ENCODE results near the gene CCNF.
"Not testable (repeated sequence)": the region's sequence is repeated elsewhere in the genome, so short reads cannot be mapped to it uniquely, and the experiment has no call there.

CCNF gene

DNA sequence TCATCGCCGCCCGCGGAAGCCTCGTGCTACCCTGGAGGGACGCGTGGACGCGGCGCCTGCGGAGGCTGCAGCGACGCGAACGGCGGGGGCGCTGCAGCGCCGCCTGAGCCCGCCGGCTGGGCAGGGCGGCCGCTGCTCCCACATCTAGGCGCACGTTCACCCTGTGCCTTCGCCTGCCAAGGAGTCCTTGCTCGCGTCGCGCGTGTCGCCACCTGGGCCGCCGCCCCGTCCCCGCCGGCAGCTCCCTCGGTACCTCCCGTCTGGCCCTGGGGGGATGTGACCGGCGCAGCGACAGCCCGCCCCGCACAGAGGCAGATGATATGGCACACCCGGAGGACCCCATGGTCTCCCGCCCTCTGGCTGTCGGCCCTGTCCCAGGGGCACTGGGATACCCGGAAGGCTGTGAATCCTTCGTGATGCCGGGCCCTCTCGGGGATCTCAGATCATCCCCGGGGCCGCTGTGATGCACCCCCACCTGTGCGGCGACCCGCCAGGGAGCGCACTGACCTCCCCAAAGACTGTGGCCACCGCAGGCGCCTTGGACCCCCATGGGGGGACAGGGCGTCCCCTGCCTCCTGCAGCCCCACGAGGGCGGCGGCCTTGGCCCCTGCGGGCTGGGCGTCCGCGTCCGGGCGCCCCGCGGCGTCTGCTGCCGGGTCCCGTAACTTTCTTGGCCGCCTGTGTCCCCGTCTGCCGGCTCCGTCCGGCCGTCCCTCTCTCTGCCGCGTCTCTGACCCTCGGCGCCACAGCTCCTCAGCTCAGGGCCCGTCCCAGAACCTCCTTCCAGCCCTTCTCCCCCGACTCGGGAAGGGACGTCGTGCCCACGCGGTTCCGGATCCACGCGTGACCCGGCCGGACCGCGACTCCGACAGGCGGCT lies 45.0 kb downstream of the CCNF start:
- peak overlapping the region; percentile 60 for H3K9ac ChIP-seq (ENCODE audit: low read length)
- peak overlapping the region; percentile 46; the same call in 1 of the 2 replicates for H3K27ac ChIP-seq (ENCODE audit: low read depth, low read length)
- H3K9me3 ChIP-seq (ENCODE audit: control insufficient read depth, insufficient read depth, low read depth, low read length) = no peaks in the 10 kb centered on the region
- no peaks in the 10 kb centered on the region for H3K36me3 ChIP-seq (ENCODE audit: control insufficient read depth, insufficient read depth, low read length)
- H3K4me3 ChIP-seq (ENCODE audit: low read depth, low read length) = peak overlapping the region; percentile 75
- H3K27me3 ChIP-seq (ENCODE audit: control insufficient read depth, insufficient read depth, low read length) = peaks cover 59% of the 10 kb centered on the region
- peaks cover 30% of the 10 kb centered on the region for H3K4me1 ChIP-seq (ENCODE audit: control insufficient read depth, insufficient read depth, low read length)

DNA sequence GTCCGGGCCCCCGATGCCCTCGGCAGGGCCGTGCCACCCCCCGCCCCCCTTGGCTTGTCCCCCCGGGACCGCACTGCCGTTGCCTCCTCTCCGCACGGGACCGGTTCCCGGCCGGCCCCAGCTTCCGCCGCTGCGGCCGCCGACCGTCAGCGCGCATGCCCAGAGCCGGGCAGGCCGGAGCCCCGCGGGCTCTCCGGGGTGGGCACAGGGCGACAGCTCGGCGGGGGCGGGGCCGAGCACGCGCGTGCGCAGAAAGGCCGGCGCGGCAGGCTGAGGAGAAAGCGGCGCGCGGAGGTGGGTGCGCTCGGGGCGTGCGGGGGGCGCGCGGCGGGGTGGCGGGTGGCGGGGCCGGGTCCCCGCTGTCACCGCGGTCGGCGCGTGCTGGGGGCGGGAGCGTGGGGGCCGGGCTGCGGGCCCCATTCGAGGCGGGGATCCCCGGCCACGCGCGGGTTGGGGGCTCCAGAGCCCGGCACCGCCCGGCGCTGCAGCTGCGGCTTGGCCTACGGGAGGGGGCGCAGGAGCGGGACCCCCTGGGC lies 45.7 kb downstream of the CCNF start, which contains the start of gene TBC1D24:
Gene TBC1D24 (plus strand): TSS at position 251 of the 536 bp plus-strand sequence. CDS start 21,022 bp downstream, outside the sequence.
- H3K4me1 ChIP-seq (ENCODE audit: control insufficient read depth, insufficient read depth, low read length) = peaks cover 24% of the 10 kb centered on the region
- peak within 1 kb of the TSS; percentile 78 for H3K4me3 ChIP-seq (ENCODE audit: low read depth, low read length)
- no peaks in the 10 kb centered on the region for H3K9me3 ChIP-seq (ENCODE audit: control insufficient read depth, insufficient read depth, low read depth, low read length)
- peaks cover 51% of the 10 kb centered on the region for H3K27me3 ChIP-seq (ENCODE audit: control insufficient read depth, insufficient read depth, low read length)
- H3K9ac ChIP-seq (ENCODE audit: low read length) = peak within 1 kb of the TSS; percentile 60
- no peaks in the 10 kb centered on the region for H3K36me3 ChIP-seq (ENCODE audit: control insufficient read depth, insufficient read depth, low read length)
- peak within 1 kb of the TSS; percentile 46; the same call in 1 of the 2 replicates for H3K27ac ChIP-seq (ENCODE audit: low read depth, low read length)

DNA sequence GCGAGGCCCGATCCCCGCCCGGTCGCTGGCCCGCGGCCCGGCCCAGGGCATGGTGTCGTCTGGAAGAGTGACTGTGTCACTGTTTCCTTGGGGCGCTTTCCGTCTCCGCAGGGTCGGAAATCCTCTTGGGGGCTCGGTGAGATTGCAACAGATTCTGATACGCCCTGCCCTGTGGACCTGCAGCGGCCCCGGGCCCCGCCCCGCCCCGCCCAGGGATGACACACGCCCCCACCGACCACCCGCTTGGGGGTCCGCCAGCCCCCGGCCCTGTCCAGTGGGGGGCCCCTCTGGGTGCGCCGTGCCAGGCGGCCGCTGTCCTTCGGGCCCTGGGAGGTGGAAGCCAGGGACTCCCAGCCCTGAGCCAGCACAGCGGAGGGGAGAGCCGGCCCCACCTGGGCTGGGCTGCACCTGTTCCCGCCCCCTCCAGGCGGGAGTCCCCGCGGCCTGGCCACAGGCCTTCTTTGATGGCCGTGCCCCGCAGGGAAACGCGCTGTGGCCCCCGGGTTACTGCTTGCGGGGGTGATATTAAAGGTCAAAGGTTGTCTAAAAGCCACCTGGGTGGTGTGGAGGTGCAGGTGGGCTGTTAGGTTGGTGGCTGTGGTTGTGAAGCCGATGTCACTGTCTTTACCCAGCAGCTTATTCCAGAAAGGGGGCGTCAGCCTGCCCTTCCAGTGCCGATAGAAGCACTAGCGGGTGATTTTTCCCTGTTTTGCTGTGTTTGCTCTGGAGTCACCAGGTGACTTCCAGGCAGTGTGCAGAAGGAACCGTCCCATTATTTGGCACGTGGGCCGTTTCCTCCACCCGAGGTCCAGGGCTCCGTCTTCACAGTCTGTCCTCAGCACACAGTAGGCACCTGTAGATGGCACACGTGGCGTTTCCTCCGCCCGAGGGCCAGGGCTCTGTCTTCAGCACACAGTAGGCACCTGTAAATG lies 46.4 kb downstream of the CCNF start:
- Histone ChIP-seq H3K9me3 (ENCODE audit: control insufficient read depth, insufficient read depth, low read depth, low read length) (no peaks in the 10 kb centered on the region), H3K27me3 (ENCODE audit: control insufficient read depth, insufficient read depth, low read length) (peaks cover 44% of the 10 kb centered on the region), H3K4me3 (ENCODE audit: low read depth, low read length) (peak overlapping the region; percentile 78), H3K9ac (ENCODE audit: low read length) (no peak overlapping the region), H3K36me3 (ENCODE audit: control insufficient read depth, insufficient read depth, low read length) (no peaks in the 10 kb centered on the region), H3K27ac (ENCODE audit: low read depth, low read length) (no peak overlapping the region), H3K4me1 (ENCODE audit: control insufficient read depth, insufficient read depth, low read length) (peaks cover 18% of the 10 kb centered on the region)

DNA sequence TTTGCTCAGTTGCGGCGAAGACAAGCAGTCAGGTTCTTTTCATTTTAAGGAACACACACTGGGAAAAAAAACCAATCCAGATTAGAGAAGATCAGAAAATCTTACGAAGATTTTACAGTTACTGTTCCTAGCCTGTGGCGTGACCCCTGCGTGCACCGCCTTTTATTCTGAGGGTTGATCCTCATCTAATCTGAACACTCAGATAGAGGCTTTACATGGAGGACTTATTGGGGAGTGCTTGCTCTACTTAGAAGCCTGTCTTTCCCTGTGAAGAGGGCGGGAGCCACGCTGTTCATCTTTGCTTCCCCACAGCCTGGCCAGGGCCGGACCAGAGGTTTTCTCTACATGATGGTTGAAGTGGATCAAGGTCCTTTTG lies 47.1 kb downstream of the CCNF start:
- H3K9me3 ChIP-seq (ENCODE audit: control insufficient read depth, insufficient read depth, low read depth, low read length) = no peaks in the 10 kb centered on the region
- H3K9ac ChIP-seq (ENCODE audit: low read length) = no peak overlapping the region
- H3K4me3 ChIP-seq (ENCODE audit: low read depth, low read length) = no peak overlapping the region
- H3K4me1 ChIP-seq (ENCODE audit: control insufficient read depth, insufficient read depth, low read length) = peaks cover 16% of the 10 kb centered on the region
- H3K36me3 ChIP-seq (ENCODE audit: control insufficient read depth, insufficient read depth, low read length) = no peaks in the 10 kb centered on the region
- no peak overlapping the region for H3K27ac ChIP-seq (ENCODE audit: low read depth, low read length)
- H3K27me3 ChIP-seq (ENCODE audit: control insufficient read depth, insufficient read depth, low read length) = peaks cover 42% of the 10 kb centered on the region

DNA sequence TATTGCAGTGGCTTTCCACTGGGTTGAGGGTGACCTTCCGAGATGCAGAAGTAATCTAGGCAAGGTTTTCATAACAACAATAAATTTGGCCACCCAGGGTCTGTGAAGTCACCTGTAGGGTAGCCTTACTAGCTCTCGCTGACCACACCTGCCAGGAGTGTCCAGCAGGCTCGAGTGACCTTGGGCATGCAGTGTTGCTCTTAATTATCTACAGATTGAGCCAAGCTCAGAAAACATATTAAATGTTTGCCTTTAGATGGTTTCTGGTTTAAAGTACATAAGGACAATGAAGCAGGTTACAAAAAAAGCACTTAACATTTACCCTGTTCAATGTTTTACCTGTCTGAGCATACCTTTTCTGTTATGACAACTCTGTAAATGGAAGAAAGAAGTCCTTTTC lies 47.5 kb downstream of the CCNF start:
- H3K36me3 ChIP-seq (ENCODE audit: control insufficient read depth, insufficient read depth, low read length) = no peaks in the 10 kb centered on the region
- H3K9ac ChIP-seq (ENCODE audit: low read length) = no peak overlapping the region
- H3K27me3 ChIP-seq (ENCODE audit: control insufficient read depth, insufficient read depth, low read length) = peaks cover 38% of the 10 kb centered on the region
- H3K27ac ChIP-seq (ENCODE audit: low read depth, low read length) = no peak overlapping the region
- H3K4me3 ChIP-seq (ENCODE audit: low read depth, low read length) = no peak overlapping the region
- no peaks in the 10 kb centered on the region for H3K9me3 ChIP-seq (ENCODE audit: control insufficient read depth, insufficient read depth, low read depth, low read length)
- peaks cover 15% of the 10 kb centered on the region for H3K4me1 ChIP-seq (ENCODE audit: control insufficient read depth, insufficient read depth, low read length)

DNA sequence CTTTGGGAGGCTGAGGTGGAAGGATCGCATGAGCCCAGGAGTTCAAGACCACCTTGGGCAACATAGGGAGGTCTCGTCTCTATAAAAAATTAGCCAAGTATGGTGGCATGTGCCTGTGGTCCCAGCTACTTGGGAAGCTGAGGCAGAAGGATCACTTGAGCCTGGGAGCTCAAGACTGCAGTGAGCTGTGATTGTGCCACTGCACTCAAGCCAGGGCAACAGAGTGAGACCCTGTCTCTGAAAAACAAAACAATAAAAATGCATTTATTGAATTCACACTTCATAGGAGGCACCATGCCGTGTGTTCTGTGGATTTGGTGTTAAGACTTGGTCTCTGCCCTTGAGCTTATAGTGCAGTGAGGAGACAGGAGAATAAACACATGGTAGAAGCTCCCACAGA lies 48.1 kb downstream of the CCNF start:
- H3K4me1 ChIP-seq (ENCODE audit: control insufficient read depth, insufficient read depth, low read length) = peaks cover 9% of the 10 kb centered on the region
- no peak overlapping the region for H3K9ac ChIP-seq (ENCODE audit: low read length)
- no peak overlapping the region for H3K4me3 ChIP-seq (ENCODE audit: low read depth, low read length)
- H3K36me3 ChIP-seq (ENCODE audit: control insufficient read depth, insufficient read depth, low read length) = no peaks in the 10 kb centered on the region
- H3K27me3 ChIP-seq (ENCODE audit: control insufficient read depth, insufficient read depth, low read length) = peaks cover 32% of the 10 kb centered on the region
- no peaks in the 10 kb centered on the region for H3K9me3 ChIP-seq (ENCODE audit: control insufficient read depth, insufficient read depth, low read depth, low read length)
- no peak overlapping the region for H3K27ac ChIP-seq (ENCODE audit: low read depth, low read length)

DNA sequence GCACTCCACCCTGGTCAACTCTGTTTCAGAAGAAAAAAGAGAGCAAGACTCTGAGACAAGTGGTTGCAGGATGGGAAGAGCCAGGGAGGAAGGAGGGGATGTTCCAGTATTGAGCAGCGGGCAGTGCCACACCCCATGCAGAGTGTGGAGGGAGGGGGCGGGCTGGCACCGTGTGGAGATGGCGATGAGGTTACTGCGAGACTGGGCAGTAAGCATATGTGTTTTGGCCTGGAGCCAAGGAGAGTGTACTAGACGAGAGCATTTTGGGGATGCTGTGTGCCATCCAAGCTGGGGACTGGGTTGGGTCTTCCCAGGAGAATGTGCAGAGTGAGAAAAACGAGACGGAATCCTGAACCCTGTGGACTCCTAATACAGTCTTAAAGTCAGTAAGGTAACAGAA lies 49.0 kb downstream of the CCNF start:
- Histone ChIP-seq H3K9ac (ENCODE audit: low read length) (no peak overlapping the region), H3K27ac (ENCODE audit: low read depth, low read length) (no peak overlapping the region), H3K27me3 (ENCODE audit: control insufficient read depth, insufficient read depth, low read length) (peaks cover 22% of the 10 kb centered on the region), H3K4me3 (ENCODE audit: low read depth, low read length) (no peak overlapping the region), H3K9me3 (ENCODE audit: control insufficient read depth, insufficient read depth, low read depth, low read length) (no peaks in the 10 kb centered on the region), H3K4me1 (ENCODE audit: control insufficient read depth, insufficient read depth, low read length) (peaks cover 2% of the 10 kb centered on the region), H3K36me3 (ENCODE audit: control insufficient read depth, insufficient read depth, low read length) (no peaks in the 10 kb centered on the region)

DNA sequence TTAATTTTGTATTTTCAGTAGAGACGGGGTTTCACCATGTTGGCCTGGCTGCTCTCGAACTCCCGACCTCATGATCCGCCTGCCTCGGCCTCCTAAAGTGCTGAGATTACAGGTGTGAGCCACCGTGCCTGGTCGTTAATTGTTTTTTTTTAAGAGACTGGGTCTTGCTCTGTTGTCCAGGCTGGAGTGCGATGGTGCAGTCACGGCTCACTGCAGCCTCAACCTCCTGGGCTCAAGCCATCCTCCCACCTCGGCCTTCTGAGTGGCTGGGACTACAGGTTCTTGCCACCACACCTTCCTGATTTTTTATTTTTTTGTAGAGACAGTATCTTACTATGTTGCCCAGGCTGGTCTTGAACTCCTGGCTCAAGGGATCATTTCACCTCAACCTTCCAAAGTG lies 50.7 kb downstream of the CCNF start:
- not testable (repeated sequence) for H3K4me3 ChIP-seq (ENCODE audit: low read depth, low read length); H3K27ac ChIP-seq (ENCODE audit: low read depth, low read length); H3K36me3 ChIP-seq (ENCODE audit: control insufficient read depth, insufficient read depth, low read length); H3K9ac ChIP-seq (ENCODE audit: low read length); H3K9me3 ChIP-seq (ENCODE audit: control insufficient read depth, insufficient read depth, low read depth, low read length); H3K4me1 ChIP-seq (ENCODE audit: control insufficient read depth, insufficient read depth, low read length)
- H3K27me3 ChIP-seq (ENCODE audit: control insufficient read depth, insufficient read depth, low read length) = peaks cover 14% of the 10 kb centered on the region; the same call in 1 of the 2 replicates

DNA sequence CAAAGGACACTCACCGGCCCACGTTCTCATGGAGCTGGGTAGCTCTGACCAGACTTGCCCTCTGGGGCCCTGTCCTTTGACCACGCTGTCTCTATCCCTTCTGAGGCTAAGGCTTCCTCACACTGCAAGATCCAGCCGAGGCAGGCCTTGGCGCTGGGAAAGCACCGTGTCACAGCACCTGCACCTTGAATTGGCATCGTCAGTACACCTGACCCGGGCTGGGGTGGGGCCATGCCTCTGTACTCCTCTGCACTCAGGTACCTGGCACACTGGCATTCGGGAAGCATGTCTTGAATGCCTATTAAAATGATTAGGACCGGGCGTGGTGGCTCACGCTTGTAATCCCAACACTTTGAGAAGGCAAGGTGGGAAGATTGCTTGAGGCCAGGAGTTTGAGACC lies 51.7 kb downstream of the CCNF start:
- Histone ChIP-seq H3K9me3 (ENCODE audit: control insufficient read depth, insufficient read depth, low read depth, low read length) (no peaks in the 10 kb centered on the region), H3K27me3 (ENCODE audit: control insufficient read depth, insufficient read depth, low read length) (peaks cover 9% of the 10 kb centered on the region; the same call in 1 of the 2 replicates), H3K4me1 (ENCODE audit: control insufficient read depth, insufficient read depth, low read length) (no peaks in the 10 kb centered on the region), H3K36me3 (ENCODE audit: control insufficient read depth, insufficient read depth, low read length) (no peaks in the 10 kb centered on the region), H3K9ac (ENCODE audit: low read length) (no peak overlapping the region), H3K27ac (ENCODE audit: low read depth, low read length) (no peak overlapping the region), H3K4me3 (ENCODE audit: low read depth, low read length) (no peak overlapping the region)

DNA sequence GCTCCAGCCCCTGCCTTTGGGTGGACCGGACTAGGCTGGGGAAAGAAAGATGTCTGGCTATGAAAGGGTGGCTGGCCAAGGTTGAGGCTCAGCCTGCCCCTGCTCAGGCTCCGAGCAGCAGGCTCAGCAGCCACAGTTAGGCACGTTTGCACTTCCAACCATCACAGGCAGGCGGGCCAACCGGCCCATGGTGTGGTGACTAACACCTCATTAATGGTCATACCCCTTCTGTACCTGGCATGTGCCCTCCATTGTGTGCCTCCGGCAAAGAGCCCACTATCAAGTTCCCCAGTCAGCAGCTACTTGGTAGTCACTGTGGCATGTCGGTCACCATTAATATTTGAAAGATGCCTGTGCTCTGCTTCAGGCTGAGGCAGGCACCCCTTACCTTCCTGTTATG lies 52.4 kb downstream of the CCNF start:
- peaks cover 1% of the 10 kb centered on the region; the same call in 1 of the 2 replicates for H3K27me3 ChIP-seq (ENCODE audit: control insufficient read depth, insufficient read depth, low read length)

More for the DNA sequence above, 52.4 kb downstream of the CCNF start:
- Histone ChIP-seq H3K36me3 (ENCODE audit: control insufficient read depth, insufficient read depth, low read length) (no peaks in the 10 kb centered on the region), H3K9me3 (ENCODE audit: control insufficient read depth, insufficient read depth, low read depth, low read length) (no peaks in the 10 kb centered on the region), H3K9ac (ENCODE audit: low read length) (no peak overlapping the region), H3K27ac (ENCODE audit: low read depth, low read length) (no peak overlapping the region), H3K4me1 (ENCODE audit: control insufficient read depth, insufficient read depth, low read length) (no peaks in the 10 kb centered on the region), H3K4me3 (ENCODE audit: low read depth, low read length) (no peak overlapping the region)

Data from HUES6 (cell line).